A549 (cell line): ENCODE measurements around the gene DBT. TPM values are rescaled to one million over a fixed set of nuclear protein-coding genes. Genes with fewer than 3 reads are reported as not detected.
"Not testable (repeated sequence)": the region's sequence is repeated elsewhere in the genome, so short reads cannot be mapped to it uniquely, and the experiment has no call there.

Experiments
- ATAC-seq, 2 experiments: fragments of 200-7000 bp in 1 of 2; fragments of >200 bp in 1 of 2; cut with Nextera tagmentation in 1 of 2; cut with Tn5 transposase in 1 of 2; 3 replicates each; pipeline versions ENCODE4 v1.8.0 to v1.9.1; 2018 to 2020; ENCODE audit warnings: mild to moderate bottlenecking in 1 of 2, moderate library complexity in 1 of 2
- CTCF ChIA-PET: fragments of 300-600 bp; sonication (Branson Sonifier 250); formaldehyde crosslinking; extraction: SDS; loops from one replicate; lab custom pipeline; 2021; ENCODE audit warnings: antibody characterized with exemption, inconsistent platforms; lab: Yijun Ruan, JAX
- POLR2A ChIA-PET: fragments of 350-600 bp; formaldehyde crosslinking; extraction: SDS; loops from one replicate; lab custom pipeline; 2021; ENCODE audit warnings: antibody characterized with exemption, inconsistent platforms; lab: Yijun Ruan, JAX
- DNase-seq, 2 experiments: peaks; one replicate each; pipeline versions ENCODE4 v3.0.0 to v3.0.0-alpha.2; 2011 to 2016; ENCODE audit warnings: low read depth in 1 of 2, low spot score in 1 of 2
- FAIRE-seq: peaks from 2 replicates; lab custom pipeline; 2011; peaks lifted over from hg19 to GRCh38; lab: Jason Lieb, UNC
- H3K27ac ChIP-seq, 2 experiments: fragments of >200 bp; sonication (Bioruptor Twin); formaldehyde crosslinking; 3 replicates each; pipeline ENCODE4 v1.5.1; 2016 to 2017
- H3K4me1 ChIP-seq: fragments of >200 bp; sonication (Bioruptor Twin); formaldehyde crosslinking; 3 replicates; pipeline ENCODE4 v1.6.1; 2016
- H3K4me2 ChIP-seq: fragments of >200 bp; sonication (Bioruptor Twin); formaldehyde crosslinking; 3 replicates; pipeline ENCODE4 v1.6.1; 2016
- H3K4me3 ChIP-seq: fragments of >200 bp; sonication (Bioruptor Twin); formaldehyde crosslinking; 3 replicates; pipeline ENCODE4 v1.5.1; 2016
- H3K9me3 ChIP-seq: fragments of >200 bp; sonication (Bioruptor Twin); formaldehyde crosslinking; 3 replicates; pipeline ENCODE4 v1.6.1; 2016
- CBX2 ChIP-seq: fragments of 200-600 bp; sonication (generic); IDR thresholded peaks from 2 replicates; pipeline ENCODE4 v1.6.1; 2016; ENCODE audit warnings: low read depth, mild to moderate bottlenecking, borderline replicate concordance
- CBX8 ChIP-seq: fragments of 200-600 bp; sonication (generic); IDR thresholded peaks from 2 replicates; pipeline ENCODE4 v1.6.1; 2016
- CEBPB ChIP-seq, 2 experiments: fragments of >200 bp in 1 of 2; sonication (Bioruptor Twin) in 1 of 2; formaldehyde crosslinking in 1 of 2; IDR thresholded peaks; 2 replicates each; pipeline ENCODE4 v1.6.1; 2012 to 2016
- CTCF ChIP-seq: fragments of >200 bp; sonication (Bioruptor Twin); formaldehyde crosslinking; IDR thresholded peaks from 3 replicates; pipeline ENCODE4 v1.5.1; 2016
- E2F6 ChIP-seq: IDR thresholded peaks from 2 replicates; pipeline ENCODE4 v1.6.1; 2012; ENCODE audit warnings: low read depth, borderline replicate concordance
- EHF ChIP-seq: fragments of 250-450 bp; sonication (Bioruptor Pico); IDR thresholded peaks from 2 replicates; pipeline ENCODE4 v1.5.0; 2020; ENCODE audit warnings: mild to moderate bottlenecking
- EHMT2 ChIP-seq: fragments of 200-600 bp; sonication (generic); IDR thresholded peaks from 2 replicates; pipeline ENCODE4 v1.6.1; 2016; ENCODE audit warnings: antibody characterized with exemption, low read depth, mild to moderate bottlenecking, moderate library complexity
- ELK1 ChIP-seq: fragments of 150-350 bp; IDR thresholded peaks from 2 replicates; pipeline ENCODE4 v1.6.1; 2014; ENCODE audit warnings: low read depth, mild to moderate bottlenecking, low read length
- FOSL2 ChIP-seq, 2 experiments: fragments of 450-650 bp in 1 of 2; fragments of >200 bp in 1 of 2; sonication (Bioruptor Twin) in 1 of 2; formaldehyde crosslinking; IDR thresholded peaks; 2 replicates each; pipeline versions ENCODE4 v1.5.0 to v1.6.1; 2016 to 2020; ENCODE audit warnings: mild to moderate bottlenecking in 1 of 2, moderate library complexity in 1 of 2
- FOXS1 ChIP-seq: fragments of 250-450 bp; sonication (Bioruptor Pico); IDR thresholded peaks from 2 replicates; pipeline ENCODE4 v1.5.0; 2020; ENCODE audit warnings: mild to moderate bottlenecking, moderate library complexity
- KDM1A ChIP-seq: fragments of 200-600 bp; sonication (generic); IDR thresholded peaks from 2 replicates; pipeline ENCODE4 v1.6.1; 2016; ENCODE audit warnings: low read depth, mild to moderate bottlenecking
- KDM5A ChIP-seq: fragments of 200-600 bp; sonication (generic); IDR thresholded peaks from 2 replicates; pipeline ENCODE4 v1.6.1; 2016; ENCODE audit warnings: antibody characterized with exemption, mild to moderate bottlenecking
- MYC ChIP-seq: IDR thresholded peaks from 2 replicates; pipeline ENCODE4 v1.6.1; 2012; ENCODE audit warnings: mild to moderate bottlenecking, inconsistent platforms, low read length, improper control_type of control experiment, borderline replicate concordance
- NR3C1 ChIP-seq: fragments of >200 bp; sonication (Bioruptor Twin); formaldehyde crosslinking; IDR thresholded peaks from 3 replicates; pipeline ENCODE4 v1.6.1; 2017
- POLR2A ChIP-seq: IDR thresholded peaks from 2 replicates; pipeline ENCODE4 v1.6.1; 2012; ENCODE audit warnings: mild to moderate bottlenecking, low read length
- RAD21 ChIP-seq, 2 experiments: fragments of >200 bp in 1 of 2; sonication (Bioruptor Twin) in 1 of 2; formaldehyde crosslinking in 1 of 2; IDR thresholded peaks in 1 of 2; conservative IDR thresholded peaks in 1 of 2; 2 replicates in 1 of 2; 3 replicates in 1 of 2; pipeline ENCODE4 v1.6.1; 2012 to 2018; ENCODE audit warnings: inconsistent platforms in 1 of 2
- RARB ChIP-seq: fragments of 250-450 bp; sonication (Bioruptor Pico); IDR thresholded peaks from 2 replicates; pipeline ENCODE4 v1.8.0; 2021; ENCODE audit warnings: mild to moderate bottlenecking, moderate library complexity
- RCOR1 ChIP-seq: fragments of 150-350 bp; IDR thresholded peaks from 2 replicates; pipeline ENCODE4 v1.6.1; 2014; ENCODE audit warnings: antibody characterized with exemption, low read length, low read depth
- WGBS: methylation state at CpG from one replicate; pipeline ENCODE4 v1.1.6; 2017; ENCODE audit errors: missing lambda C conversion rate; 5-methylcytosine and 5-hydroxymethylcytosine counted together
- polyA plus RNA-seq, 4 experiments: library from polyadenylated mRNA; depleted of rRNA in 3 of 4; stranded (reverse); fragments of >200 nt; fragmentation: RNase III in 1 of 4; extraction: RNeasy Plus Mini Kit Qiagen cat#74134 plus additional on column Dnase treatment in 1 of 4; gene quantifications; 2 replicates in 3 of 4; 3 replicates in 1 of 4; pipeline ENCODE4 v1.2.3, GENCODE V29; 2011 to 2017

The DBT gene
- polyA plus RNA-seq, 2 of the 4 experiments (the other 2 are of a cell fraction): 3.6 to 8.7 TPM

- TF ChIP-seq CTCF: no peak
- no peak for TF ChIP-seq EHMT2
- no peak for TF ChIP-seq FOXS1
- TF ChIP-seq POLR2A: no peak
Measured at GRCh38 chr1:100234432-100234831, 15.2 kb downstream of the DBT start (continued).

- H3K4me1 ChIP-seq, H3K4me2 ChIP-seq, H3K4me3 ChIP-seq, H3K27ac ChIP-seq, ATAC-seq, CTCF ChIA-PET, POLR2A ChIA-PET, H3K9me3 ChIP-seq, FAIRE-seq, DNase-seq: not testable (repeated sequence)
- WGBS: 88% methylated on average over 4 of the region's 4 CpGs
Measured at GRCh38 chr1:100233566-100233965, 16.1 kb downstream of the DBT start.

- POLR2A ChIA-PET: no interaction called here
- FAIRE-seq (no peak), DNase-seq (no peak), ATAC-seq (no peak)
- Histone ChIP-seq H3K9me3 (no peaks in the 10 kb centered on the region), H3K4me2 (no peak overlapping the region), H3K4me1 (no peaks in the 10 kb centered on the region), H3K4me3 (no peak overlapping the region), H3K27ac (no peak overlapping the region)
- CTCF ChIA-PET: no interaction called here
- WGBS: 100% methylated on average over 1 of the region's 1 CpG
- no peak for TF ChIP-seq CBX2
- TF ChIP-seq FOSL2 (IDR thresholded peaks at IDR 0.05): no peak
- TF ChIP-seq FOSL2 (CRISPR knock-in tag; IDR thresholded peaks at IDR 0.05): no peak
- no peak for TF ChIP-seq MYC
- TF ChIP-seq E2F6: no peak
- no peak for TF ChIP-seq NR3C1
- TF ChIP-seq CEBPB (IDR thresholded peaks at IDR 0.05): no peak
Measured at GRCh38 chr1:100232156-100232555, 17.5 kb downstream of the DBT start.

GRCh38 chr1:100231721-100232120 lies 17.9 kb downstream of the DBT start:
- CTCF ChIA-PET: no interaction called here
- no peak for FAIRE-seq

More at GRCh38 chr1:100231721-100232120, 17.9 kb downstream of the DBT start:
- Histone ChIP-seq H3K27ac (no peak overlapping the region), H3K9me3 (no peaks in the 10 kb centered on the region), H3K4me2 (no peak overlapping the region), H3K4me1 (no peaks in the 10 kb centered on the region), H3K4me3 (no peak overlapping the region)
- no peak for ATAC-seq
- no peak for TF ChIP-seq NR3C1
- TF ChIP-seq CBX8: no peak
- TF ChIP-seq FOXS1: no peak
- no peak for TF ChIP-seq EHF (CRISPR knock-in tag)
- no peak for TF ChIP-seq RAD21 (conservative IDR thresholded peaks at IDR 0.05 in 1 of 2, IDR thresholded peaks at IDR 0.05 in 1 of 2)
- TF ChIP-seq RCOR1: no peak
- no peak for TF ChIP-seq KDM5A
- no peak for TF ChIP-seq ELK1
- no peak for TF ChIP-seq RARB (CRISPR knock-in tag)
- TF ChIP-seq KDM1A: no peak
- 89% methylated on average over 2 of the region's 2 CpGs for WGBS
- POLR2A ChIA-PET: no interaction called here
- no peak for DNase-seq
